Fibroblast of skin of scalp (primary cell): Measurements from ENCODE around the gene FHOD1. TPM values are rescaled to one million over a fixed set of nuclear protein-coding genes. Genes with fewer than 3 reads are reported as not detected.
A peak's percentile ranks its signal among the peaks of the same experiment; 100 is the strongest.

Experiments
- DNase-seq: peaks from one replicate; pipeline ENCODE4 v3.0.0-alpha.2; 2013
- polyA plus RNA-seq, 2 experiments: library from polyadenylated mRNA; unstranded; fragments of 120-200 nt; gene quantifications; one replicate each; pipeline ENCODE4 v1.2.1, GENCODE V29; 2013; ENCODE audit not compliant: insufficient read length in 2 of 2

Gene FHOD1
- 41.6 TPM for polyA plus RNA-seq (2013, experiment 1 of 2; ENCODE audit: insufficient read length)
- 38.5 TPM for polyA plus RNA-seq (2013, experiment 2 of 2; ENCODE audit: insufficient read length)

DNA sequence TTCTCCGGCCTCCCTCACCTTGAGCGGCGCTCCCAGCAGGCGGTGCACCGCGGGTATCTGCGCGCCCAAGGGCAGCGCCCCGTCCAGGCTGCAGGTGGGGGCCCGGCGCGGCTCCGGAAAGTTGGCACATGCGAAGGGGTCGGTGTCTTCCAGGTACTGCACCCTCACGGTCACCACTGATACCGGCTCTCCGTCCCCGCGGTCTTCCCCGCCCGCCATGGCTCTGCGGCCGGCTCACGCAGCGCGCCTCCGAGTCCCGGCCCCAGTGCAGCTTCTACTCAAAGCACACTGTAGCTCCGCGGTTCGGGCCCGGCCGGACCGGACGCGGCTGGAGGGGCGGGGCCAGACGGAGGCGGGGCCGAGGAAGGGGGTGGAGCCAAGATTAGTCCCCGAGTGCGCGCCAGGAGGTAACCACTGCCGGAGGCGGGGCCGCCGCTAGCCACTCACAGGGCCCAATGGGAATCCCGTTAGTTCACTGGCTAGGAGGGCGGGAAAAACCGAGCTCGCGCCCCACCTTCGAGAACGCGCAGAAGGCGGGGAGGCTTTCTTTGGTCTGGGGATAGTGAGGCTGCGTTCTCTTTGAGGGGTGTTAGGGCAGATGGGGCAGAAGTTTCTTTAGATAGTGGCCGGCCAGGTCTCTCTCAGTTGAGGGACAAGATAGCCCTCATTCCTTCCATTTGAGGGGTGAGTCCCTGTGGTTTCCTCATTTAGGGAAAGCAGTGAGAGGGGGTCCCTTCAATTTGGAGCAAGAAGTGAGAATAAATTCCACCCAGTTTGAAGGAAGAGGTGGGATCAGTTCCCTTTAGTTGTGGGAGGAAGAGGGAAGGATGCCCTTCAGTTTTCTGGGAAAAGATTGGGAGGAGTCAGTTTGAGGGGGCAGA is at the start of gene FHOD1:
Gene FHOD1 (minus strand): TSS at position 290 of the 881 bp plus-strand sequence. CDS start 71 bp downstream, at position 219.
- peak; percentile 94 for DNase-seq

DNA sequence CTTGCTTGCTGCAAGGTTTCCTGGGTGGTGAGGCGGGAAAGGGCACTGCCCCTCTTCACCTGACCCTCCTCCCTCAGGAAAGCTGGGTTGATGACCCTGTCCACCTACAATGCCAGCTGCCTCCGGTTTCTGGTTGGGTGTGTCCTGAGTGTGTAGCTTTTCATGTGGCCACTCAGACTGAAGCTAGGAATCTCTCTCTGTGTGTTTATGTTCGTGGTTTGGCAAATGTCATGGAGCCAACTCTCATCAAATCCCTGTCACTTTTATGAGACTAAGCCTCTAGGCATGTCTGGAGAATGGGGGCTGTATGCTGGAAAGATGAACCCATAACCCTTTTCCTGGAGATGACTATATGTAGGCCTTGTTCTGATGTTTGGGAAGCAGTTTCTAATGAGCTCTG is 49.1 kb upstream of the FHOD1 start:
- DNase-seq, result peak; percentile 85

DNA sequence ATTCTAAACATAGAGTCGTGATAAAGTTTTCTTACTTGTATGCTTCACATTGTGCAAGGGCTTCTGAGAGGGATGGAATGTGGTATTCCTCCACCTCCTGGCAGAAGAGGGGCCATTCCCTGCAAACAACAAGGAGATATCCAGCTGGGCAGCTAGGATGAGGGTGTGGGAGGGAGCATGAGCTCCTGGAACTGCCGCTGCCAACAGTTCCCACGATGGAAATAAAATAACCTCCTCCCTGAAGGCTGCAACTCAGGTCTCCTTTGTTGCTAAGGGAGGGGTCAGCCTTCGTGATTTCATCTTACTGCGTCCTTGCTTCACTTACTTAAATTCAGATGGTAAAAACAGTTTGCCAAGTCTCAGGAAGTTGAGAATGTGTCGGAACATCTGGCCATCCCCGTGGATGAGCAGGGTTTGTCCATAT is 47.7 kb upstream of the FHOD1 start:
- peak; percentile 76 for DNase-seq

DNA sequence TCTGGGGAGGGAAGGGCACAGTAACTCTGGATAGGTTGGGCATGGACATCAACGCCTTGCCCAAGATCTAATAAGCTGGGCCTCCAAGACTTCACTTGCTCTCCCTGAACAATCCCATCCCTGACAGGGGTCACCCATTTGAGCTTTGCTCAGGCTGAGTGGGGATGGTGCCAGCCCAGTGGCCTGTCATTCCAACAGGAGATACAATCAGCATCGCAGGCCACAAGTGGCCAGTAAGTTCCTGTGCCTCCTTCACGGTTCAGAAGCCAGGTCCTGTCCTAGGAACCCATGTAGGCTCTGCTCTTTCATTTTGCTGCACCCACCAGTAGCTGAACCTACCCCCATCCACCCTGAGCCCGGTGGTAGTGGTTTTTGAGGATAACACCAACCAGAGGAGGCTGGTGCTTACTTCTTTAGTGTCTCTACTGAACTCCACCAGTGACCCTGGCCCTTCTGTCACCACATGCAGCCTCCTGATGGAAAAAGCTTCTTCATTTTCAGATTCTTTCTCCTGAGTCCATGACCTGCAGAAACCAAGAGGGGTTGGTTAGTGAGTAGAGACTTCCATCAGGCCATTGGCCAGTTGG is 47.0 kb upstream of the FHOD1 start:
- DNase-seq, result no peak

DNA sequence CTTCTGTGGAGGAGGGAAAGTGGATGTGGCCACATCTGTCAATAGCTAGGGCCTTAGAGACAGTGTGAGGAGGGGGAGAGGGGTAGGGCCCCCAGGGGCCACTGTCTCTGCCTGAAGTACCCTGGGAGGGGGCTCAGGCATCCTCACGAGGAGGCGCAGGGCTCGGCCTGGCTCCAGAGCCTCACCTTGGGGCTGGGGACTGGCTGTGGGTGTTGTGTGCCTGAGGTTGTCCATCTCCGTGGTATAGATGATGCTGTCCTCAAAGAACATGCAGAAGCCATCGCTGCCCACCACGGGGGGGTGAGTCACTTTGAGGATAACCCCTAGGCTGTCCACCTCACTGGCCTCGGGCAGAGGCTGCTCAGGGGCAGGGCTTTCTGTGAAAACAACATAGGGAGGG is 44.2 kb upstream of the FHOD1 start:
- DNase-seq, result no peak

DNA sequence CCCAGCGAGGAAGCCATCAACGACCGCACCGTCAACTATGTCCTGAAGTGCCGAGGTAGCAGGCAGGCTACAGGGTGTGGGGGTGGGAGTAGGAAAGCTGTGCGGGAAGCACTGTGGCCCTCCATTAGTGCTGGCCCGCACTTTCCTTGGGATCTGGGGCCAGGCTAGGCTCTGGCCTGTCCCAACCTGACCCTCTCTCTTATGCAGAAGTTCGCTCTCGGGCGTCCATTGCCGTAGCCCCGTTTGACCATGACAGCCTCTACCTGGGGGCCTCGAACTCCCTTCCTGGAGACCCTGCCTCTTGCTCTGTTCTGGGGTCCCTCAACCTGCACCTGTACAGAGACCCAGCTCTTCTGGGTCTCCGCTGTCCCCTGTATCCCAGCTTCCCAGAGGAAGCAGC is 40.7 kb upstream of the FHOD1 start:
- no peak for DNase-seq

DNA sequence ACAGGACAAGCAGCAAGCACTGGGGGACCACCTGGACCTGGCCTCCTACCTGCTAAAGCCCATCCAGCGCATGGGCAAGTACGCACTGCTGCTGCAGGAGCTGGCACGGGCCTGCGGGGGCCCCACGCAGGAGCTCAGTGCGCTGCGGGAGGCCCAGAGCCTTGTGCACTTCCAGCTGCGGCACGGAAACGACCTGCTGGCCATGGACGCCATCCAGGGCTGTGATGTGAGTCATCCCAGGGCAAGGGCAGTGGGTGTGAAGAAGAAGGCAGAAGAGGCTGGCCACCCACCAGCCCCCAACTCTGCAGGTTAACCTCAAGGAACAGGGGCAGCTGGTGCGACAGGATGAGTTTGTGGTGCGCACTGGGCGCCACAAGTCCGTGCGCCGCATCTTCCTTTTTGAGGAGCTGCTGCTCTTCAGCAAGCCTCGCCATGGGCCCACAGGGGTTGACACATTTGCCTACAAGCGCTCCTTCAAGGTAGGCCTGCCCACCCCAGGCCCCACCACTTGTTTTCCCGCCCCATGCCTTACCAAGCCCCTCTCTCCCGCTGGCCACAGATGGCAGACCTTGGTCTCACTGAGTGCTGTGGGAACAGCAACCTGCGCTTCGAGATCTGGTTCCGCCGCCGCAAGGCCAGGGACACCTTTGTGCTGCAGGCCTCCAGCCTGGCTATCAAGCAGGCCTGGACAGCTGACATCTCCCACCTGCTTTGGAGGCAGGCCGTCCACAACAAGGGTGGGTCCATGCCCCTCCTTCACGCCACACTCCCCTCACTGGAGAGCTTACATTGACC is 39.4 kb upstream of the FHOD1 start:
- DNase-seq, result no peak

DNA sequence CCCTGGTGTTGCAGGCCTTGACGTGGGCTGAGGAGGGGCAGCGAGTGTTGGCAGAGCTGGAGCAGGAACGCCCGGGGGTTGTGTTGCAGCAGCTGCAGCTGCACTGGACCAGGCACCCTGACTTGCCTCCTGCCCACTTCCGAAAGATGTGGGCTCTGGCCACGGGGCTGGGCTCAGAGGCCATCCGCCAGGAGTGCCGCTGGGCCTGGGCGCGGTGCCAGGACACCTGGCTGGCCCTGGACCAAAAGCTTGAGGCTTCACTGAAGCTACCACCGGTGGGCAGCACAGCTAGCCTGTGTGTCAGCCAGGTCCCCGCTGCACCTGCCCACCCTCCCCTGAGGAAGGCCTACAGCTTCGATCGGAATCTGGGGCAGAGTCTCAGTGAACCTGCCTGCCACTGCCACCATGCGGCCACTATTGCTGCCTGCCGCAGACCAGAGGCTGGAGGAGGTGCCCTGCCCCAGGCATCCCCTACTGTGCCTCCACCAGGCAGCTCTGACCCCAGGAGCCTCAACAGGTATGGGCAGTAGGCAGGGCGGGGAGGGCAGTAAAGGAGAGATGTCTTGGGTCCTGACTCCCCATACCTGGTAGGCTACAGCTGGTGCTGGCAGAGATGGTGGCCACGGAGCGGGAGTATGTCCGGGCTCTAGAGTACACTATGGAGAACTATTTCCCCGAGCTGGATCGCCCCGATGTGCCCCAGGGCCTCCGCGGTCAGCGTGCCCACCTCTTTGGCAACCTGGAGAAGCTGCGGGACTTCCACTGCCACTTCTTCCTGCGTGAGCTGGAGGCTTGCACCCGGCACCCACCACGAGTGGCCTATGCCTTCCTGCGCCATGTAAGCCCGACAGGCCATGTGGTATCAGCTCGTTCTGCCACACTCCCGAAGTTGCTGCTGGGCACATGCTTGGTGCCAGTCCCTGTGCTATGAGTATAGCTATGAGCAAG is 37.7 kb upstream of the FHOD1 start:
- peak; percentile 15 for DNase-seq

DNA sequence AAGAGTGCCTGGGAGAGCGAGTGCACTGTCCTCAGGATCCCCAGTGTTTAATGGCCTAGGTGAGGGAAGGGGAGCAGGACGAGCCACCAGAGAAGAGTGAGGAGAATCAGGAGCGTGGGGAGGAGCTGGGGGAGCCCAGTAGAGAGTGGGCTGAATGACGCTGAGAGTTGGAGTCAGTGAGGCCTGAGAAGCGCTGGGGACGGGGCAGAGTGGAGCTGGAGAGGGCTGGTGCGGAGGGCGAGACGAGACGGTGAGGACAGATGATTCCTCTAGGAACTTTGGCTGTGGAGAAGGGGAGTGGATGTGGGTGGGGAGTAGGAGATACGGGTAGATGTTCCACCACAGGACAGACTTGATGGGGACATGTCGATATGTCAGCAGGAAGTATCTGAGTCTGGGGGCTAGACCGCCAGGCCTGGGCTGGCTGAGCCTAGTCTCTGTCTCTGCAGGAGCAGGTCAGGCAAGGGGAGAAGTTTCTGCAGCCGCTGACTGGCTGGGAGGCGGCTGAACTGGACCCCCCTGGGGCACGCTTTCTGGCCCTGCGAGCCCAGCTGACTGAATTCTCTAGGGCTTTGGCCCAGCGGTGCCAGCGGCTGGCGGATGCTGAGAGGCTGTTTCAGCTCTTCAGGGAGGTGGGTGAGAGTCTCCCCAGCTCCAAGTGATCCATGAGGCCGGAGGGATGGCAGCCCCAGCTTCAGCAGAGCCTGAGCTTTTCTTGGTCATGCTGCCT is 36.7 kb upstream of the FHOD1 start:
- DNase-seq, result no peak

DNA sequence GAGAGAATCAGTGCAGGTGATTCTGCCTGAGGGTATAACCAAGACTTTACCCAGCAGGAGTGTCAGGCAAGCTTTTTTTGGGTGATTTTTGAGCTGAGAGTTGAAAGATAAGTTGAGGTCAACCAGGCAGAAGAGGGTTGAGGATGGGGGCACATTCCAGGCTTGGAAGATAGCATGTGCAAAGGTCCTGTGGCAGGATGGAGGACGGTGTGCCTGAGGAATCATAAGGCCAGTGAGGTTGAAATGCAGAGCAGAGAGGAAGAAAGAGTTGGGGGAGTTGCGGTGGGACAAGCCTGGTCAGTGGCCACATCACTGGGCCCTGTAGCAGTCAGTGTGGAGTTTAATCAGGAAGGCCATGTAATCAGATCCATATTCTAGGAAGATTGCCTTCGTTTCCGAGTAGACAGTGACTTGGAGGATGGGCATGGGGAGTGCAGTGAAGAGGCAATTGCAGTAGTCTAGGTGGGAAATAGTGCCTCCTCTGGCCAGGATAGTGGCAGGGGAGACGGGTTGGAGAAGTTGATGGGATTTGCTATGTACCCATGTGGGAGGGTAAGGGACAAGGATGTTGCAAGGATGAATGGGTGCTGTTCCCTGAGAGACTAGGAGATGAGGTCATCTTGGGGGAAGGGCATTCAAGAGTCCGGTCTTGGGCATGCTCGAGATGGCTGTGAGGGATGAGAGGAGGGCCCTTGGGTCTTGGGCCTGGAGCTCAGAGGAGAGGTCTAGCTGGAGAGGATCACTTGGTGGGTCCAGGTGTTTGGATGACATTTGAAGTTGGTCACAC is 36.0 kb upstream of the FHOD1 start:
- DNase-seq, result peak; percentile 33

DNA sequence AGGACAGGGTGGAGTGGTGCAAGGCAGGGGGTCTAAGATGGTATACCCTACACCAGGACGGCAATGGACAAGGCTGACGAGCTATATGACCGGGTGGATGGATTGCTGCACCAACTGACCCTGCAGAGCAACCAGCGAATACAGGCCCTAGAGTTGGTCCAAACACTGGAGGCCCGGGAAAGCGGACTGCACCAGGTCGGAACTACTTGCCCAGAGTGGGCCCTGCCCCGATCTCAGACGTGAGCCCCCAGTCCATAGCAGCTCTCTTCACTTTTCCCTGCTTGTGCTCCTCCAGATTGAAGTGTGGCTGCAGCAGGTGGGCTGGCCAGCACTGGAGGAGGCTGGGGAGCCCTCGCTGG is 35.1 kb upstream of the FHOD1 start:
- no peak for DNase-seq

DNA sequence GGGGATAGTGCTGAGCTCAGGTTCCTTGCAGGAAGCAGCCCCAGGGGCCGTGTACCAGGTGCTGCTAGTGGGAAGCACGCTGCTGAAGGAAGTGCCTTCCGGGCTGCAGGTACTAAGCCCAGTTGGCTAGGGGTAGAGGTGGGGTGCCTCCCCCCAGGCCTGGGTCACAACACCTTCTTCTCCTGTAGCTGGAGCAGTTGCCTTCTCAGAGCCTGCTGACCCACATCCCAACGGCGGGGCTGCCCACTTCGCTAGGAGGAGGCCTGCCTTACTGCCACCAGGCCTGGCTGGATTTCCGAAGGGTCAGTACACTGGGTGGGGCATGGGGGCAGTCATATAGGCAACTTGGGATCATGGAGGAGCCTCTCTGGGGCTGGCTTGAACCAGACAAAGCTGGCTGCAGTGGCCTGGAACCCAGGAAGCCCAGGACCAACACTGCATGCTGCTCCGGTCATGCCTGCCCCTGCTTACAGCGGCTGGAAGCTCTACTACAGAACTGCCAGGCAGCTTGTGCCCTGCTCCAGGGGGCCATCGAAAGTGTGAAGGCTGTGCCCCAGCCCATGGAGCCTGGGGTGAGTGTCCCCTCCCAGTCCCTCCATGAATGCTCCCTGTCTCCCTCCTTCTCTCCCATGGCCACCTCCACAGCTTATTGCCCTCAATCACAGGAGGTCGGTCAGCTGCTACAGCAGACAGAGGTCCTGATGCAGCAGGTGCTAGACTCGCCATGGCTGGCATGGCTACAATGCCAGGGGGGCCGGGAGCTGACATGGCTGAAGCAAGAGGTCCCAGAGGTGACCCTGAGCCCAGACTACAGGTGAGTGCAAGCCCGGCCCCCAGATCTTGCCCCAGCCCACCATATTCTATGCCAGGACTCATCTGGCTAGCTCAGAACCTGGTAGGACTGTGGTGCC is 34.5 kb upstream of the FHOD1 start:
- DNase-seq, result no peak

DNA sequence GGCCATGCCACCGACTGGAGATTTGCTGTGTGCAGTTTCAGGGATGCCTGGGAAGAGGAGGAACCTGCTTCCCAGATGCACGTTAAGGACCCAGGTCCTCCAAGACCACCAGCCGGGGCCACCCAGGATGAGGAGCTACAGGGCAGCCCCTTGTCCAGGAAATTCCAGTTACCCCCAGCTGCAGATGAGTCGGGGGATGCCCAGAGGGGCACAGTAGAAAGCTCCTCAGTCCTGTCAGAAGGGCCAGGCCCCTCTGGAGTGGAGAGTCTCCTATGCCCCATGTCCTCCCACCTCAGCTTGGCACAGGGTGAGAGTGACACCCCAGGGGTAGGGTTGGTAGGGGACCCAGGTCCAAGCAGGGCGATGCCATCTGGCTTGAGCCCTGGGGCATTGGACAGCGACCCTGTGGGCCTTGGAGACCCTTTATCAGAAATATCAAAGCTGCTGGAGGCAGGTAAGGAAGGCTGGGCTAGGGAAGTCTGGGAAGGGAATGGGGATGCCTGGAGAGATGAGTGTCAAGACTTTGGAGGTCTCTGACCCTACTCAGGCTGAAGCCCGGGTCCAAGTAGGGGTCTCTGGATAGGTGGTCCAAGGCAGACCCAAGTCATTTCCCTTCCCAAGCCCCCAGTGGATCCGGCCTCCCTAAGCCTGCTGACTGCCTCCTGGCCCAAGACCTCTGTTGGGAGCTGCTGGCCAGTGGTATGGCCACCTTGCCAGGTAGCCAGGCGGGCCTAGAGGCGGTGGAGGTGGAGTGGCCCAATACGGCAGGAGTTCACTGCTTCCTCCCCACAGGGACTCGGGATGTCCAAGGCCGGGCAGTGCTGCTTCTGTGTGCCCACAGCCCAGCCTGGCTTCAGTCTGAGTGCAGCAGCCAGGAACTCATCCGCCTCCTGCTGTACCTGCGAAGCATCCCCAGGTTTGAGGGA is 33.1 kb upstream of the FHOD1 start:
- no peak for DNase-seq

DNA sequence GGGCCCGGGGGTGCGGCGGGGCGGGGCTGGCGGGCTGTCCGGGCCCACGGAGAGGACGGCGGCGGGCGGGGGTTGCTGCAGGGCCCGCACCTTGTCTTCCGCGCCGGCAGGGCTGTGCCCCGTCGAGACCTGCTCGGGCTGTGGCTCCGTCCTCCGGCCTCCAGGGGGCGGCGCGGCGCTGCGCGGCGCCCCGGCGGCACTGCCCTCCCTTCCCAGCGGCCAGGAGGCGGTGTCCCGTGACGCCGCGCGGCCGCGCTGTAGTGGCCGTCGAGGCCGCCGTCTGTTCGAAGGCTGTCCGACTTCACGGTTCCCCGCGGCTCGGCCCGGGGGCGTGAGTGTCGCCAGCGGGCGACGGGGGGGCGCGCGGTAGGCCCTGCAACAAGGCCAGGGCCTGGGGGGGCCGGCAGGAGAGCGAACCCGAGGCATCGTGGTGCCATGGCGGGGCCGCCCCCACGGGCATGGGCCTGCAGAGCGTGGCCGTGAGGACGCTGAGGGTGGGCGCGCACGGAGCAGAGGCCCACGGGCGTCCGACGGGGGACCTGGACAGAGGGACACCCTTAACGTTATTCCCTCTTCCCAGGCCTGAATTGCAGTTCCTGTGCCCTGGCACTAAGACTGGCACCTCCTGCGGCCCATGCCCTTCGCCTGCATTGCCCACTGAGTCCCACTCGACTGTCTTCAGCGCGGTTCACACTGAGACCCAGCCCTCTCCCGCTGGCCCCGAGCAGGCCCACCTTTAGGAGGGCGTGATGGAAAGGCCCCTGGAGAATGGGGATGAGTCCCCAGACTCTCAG is 32.2 kb upstream of the FHOD1 start, which contains the start of gene PLEKHG4:
Gene PLEKHG4 (plus strand): TSS at position 237 of the 794 bp plus-strand sequence. CDS start 513 bp downstream, at position 750.
- DNase-seq, result peak; percentile 84

DNA sequence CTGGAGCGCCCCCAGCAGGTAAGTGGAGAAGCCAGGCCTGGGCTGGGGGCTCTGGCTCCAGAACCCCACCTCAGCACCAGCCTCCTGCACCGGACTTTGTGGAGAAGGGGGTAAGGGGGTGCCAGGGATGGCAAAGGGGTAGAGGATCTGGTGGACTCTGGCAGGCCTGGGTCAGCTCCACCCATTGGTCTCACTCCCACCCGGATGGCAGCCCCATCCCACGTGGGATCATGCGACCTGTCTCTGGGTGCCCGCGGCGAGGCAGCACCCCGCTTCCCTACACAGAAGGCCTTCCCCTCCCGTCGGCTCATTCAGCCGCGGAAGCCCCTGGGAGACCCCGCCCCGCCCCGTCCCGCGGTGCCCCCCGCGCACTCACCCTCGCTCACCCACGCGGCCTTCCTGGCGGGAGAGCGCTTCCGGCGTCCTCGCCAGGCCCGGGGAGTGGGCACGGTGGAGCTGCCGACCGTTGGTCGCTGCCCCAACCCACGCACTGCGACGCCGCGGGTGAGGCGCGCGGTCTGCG is 31.6 kb upstream of the FHOD1 start:
- peak; percentile 13 for DNase-seq

DNA sequence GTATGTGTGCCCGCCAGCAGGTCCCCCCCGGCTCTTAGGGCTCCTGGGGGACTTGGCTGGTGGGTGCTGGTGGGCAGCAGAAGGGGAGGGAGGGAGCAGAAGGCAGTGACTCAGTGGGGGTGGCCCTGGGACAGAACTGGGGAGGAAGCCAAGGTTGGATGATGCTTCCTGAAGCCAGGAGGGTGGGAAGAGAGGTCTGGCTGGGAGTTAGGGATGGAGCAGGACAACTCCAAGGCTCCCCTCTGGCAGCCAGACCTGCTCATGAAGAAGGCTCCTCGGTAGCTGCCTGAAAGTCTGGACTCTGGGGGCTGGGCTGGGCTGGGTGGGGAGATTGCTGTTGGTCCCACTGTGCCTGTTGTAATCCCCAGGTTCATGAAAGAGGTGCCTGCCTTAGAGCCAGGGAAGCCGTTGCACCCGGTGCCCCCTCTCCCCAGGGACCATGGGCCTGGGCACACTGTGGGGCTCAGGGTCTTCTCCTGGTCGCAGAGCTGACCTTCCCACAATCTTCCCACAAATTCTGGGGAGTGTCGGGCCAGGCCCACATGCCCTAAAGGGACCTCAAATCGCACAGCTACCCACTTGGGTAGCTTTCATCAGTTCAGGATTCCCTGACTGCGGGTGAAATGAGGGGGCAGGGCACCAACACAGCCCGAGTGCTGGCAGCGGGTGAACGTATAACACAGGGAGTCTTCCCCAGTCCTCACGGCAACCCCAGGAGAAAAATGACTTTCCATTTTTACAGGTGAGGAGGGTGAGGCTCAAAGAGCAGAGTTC is 30.9 kb upstream of the FHOD1 start:
- peak; percentile 89 for DNase-seq
